Left lung (tissue), 10 donors: ENCODE data around the gene SLCO3A1. TPM values are rescaled to one million over a fixed set of nuclear protein-coding genes. Genes with fewer than 3 reads are reported as not detected.

Experiments
- ATAC-seq: fragments of 200-7000 bp; cut with Tn5 transposase; one replicate; pipeline ENCODE4 v1.9.1; 2020; ENCODE audit warnings: moderate library complexity
- DNase-seq, 4 donors: peaks; one replicate each; pipeline ENCODE4 v3.0.0-alpha.2; 2013 to 2020
- H3K27ac ChIP-seq, 2 donors: fragments of 200-600 bp; sonication (generic) in 1 of 2; one replicate each; pipeline versions ENCODE4 v1.5.0 to v1.8.0; 2020 to 2021
- H3K27me3 ChIP-seq, 2 donors: fragments of 200-600 bp; sonication (generic) in 1 of 2; one replicate each; pipeline versions ENCODE4 v1.5.0 to v1.8.0; 2020 to 2021
- H3K36me3 ChIP-seq, 2 donors: fragments of 200-600 bp; sonication (generic) in 1 of 2; one replicate each; pipeline versions ENCODE4 v1.5.0 to v1.8.0; 2020 to 2021
- H3K4me1 ChIP-seq, 2 donors: fragments of 200-600 bp; one replicate each; pipeline ENCODE4 v1.8.0; 2021
- H3K4me3 ChIP-seq, 2 donors: fragments of 200-600 bp; sonication (generic) in 1 of 2; one replicate each; pipeline versions ENCODE4 v1.5.0 to v1.8.0; 2020 to 2021; ENCODE audit warnings: mild to moderate bottlenecking in 1 of 2
- H3K9me3 ChIP-seq, 2 donors: fragments of 200-600 bp; sonication (generic) in 1 of 2; one replicate each; pipeline versions ENCODE4 v1.5.0 to v1.8.0; 2020 to 2021
- intact Hi-C, 2 donors: fragments of 100-400 bp; cut with DNase I; formaldehyde crosslinking; loops; one replicate each; pipeline versions ENCODE4 v1.11.2 to v1.14.2; 2022
- polyA plus RNA-seq, 6 donors: library from polyadenylated mRNA; unstranded; fragments of 120-200 nt; gene quantifications; one replicate each; pipeline ENCODE4 v1.2.1, GENCODE V29; 2013; ENCODE audit not compliant: insufficient read length in 6 of 6
- total RNA-seq, 2 donors: library from RNA; stranded (reverse); fragmentation: NEBNext Ultra II Directional; extraction: Animal tissue kit (Norgen Biotek cat#: 25700); gene quantifications; one replicate each; pipeline ENCODE4 v1.2.1, GENCODE V29; 2021
- TF ChIP-seq, protein P1 (sequence below), 2 donors: fragments of 200-600 bp; sonication (generic) in 1 of 2; IDR thresholded peaks; one replicate each; pipeline versions ENCODE4 v1.5.0 to v1.8.0; 2021; ENCODE audit warnings: antibody characterized with exemption in 2 of 2
- donor health status: DM: no; HTN: yes; CAD: no.
- donor health status: DM: no; HTN: no; CAD: no.

The SLCO3A1 gene
- total and polyA plus RNA-seq, 8 donors: 7.7 to 49.0 (median 11.9) TPM

- Histone ChIP-seq H3K27me3 (no peaks in the 10 kb centered on the region), H3K36me3 (no peaks in the 10 kb centered on the region), H3K4me1 (peaks cover 32 to 78% of the 10 kb centered on the region in 2 donors), H3K9me3 (no peaks in the 10 kb centered on the region), H3K27ac (peak overlapping the region; percentile 72 to 83), H3K4me3 (no peak overlapping the region)
- intact Hi-C loops: loop anchor here in 1 of 2 donors (10.0 kb wide), 1 partner anchor 77 kb away; no protein-coding TSS in a partner anchor
- ATAC-seq (peak; percentile 88), DNase-seq (peak in 2 of 4 donors; percentile 90 to 92)
- TF ChIP-seq, protein P1, sequence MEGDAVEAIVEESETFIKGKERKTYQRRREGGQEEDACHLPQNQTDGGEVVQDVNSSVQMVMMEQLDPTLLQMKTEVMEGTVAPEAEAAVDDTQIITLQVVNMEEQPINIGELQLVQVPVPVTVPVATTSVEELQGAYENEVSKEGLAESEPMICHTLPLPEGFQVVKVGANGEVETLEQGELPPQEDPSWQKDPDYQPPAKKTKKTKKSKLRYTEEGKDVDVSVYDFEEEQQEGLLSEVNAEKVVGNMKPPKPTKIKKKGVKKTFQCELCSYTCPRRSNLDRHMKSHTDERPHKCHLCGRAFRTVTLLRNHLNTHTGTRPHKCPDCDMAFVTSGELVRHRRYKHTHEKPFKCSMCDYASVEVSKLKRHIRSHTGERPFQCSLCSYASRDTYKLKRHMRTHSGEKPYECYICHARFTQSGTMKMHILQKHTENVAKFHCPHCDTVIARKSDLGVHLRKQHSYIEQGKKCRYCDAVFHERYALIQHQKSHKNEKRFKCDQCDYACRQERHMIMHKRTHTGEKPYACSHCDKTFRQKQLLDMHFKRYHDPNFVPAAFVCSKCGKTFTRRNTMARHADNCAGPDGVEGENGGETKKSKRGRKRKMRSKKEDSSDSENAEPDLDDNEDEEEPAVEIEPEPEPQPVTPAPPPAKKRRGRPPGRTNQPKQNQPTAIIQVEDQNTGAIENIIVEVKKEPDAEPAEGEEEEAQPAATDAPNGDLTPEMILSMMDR (IDR thresholded peaks at IDR 0.05): no peak
Measured at GRCh38 chr15:91867581-91868026, 14.1 kb downstream of the SLCO3A1 start.

DNA sequence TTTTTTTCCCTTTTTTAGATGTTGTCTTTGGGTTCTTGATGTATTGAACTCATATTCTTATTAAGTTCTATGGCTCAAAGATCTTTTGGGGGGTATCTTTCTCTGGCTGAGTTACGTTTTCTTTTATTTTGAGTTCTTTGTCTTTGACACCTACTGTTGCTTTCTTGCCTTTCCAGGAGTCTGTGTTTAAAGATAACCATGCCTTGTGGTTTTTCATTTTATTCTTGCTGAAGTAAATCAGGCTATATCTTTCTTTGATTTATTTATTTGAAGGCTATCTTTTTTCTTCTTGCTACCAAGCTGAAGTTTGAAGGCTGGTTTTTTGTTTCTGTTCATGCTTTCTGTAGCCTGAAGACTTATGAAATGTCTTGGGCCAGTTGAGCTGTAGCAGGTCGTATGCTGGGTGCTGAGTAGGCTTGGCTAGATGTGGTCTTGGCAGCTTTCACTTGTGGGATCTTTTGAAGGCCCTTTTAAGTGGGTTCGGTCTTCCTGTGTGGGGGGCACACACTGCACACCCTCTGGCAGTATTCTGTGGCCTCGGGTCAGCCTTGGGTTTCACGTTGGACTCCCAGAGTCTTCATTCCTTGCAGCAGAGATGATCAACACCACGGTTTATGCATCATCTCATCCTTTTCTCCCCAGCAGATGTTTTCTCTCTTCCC, 17.5 kb downstream of the SLCO3A1 start:
- TF ChIP-seq, protein P1 (IDR thresholded peaks at IDR 0.05): no peak
- Histone ChIP-seq H3K36me3 (no peaks in the 10 kb centered on the region), H3K27me3 (no peaks in the 10 kb centered on the region), H3K4me1 (peaks cover 20 to 59% of the 10 kb centered on the region in 2 donors), H3K9me3 (no peaks in the 10 kb centered on the region), H3K4me3 (no peak overlapping the region), H3K27ac (peak overlapping the region in 1 of 2 donors; percentile 74)
- ATAC-seq (no peak), DNase-seq (no peak)
- intact Hi-C loops: no loop called here

GRCh38 chr15:91871837-91872236, 18.3 kb downstream of the SLCO3A1 start:
- Histone ChIP-seq H3K9me3 (no peaks in the 10 kb centered on the region), H3K27ac (peak overlapping the region; percentile 74), H3K27me3 (no peaks in the 10 kb centered on the region), H3K4me3 (no peak overlapping the region), H3K36me3 (no peaks in the 10 kb centered on the region), H3K4me1 (peaks cover 13 to 50% of the 10 kb centered on the region in 2 donors)
- DNase-seq (no peak), ATAC-seq (no peak)
- TF ChIP-seq, protein P1 (IDR thresholded peaks at IDR 0.05): no peak
- intact Hi-C loops: no loop called here

DNA sequence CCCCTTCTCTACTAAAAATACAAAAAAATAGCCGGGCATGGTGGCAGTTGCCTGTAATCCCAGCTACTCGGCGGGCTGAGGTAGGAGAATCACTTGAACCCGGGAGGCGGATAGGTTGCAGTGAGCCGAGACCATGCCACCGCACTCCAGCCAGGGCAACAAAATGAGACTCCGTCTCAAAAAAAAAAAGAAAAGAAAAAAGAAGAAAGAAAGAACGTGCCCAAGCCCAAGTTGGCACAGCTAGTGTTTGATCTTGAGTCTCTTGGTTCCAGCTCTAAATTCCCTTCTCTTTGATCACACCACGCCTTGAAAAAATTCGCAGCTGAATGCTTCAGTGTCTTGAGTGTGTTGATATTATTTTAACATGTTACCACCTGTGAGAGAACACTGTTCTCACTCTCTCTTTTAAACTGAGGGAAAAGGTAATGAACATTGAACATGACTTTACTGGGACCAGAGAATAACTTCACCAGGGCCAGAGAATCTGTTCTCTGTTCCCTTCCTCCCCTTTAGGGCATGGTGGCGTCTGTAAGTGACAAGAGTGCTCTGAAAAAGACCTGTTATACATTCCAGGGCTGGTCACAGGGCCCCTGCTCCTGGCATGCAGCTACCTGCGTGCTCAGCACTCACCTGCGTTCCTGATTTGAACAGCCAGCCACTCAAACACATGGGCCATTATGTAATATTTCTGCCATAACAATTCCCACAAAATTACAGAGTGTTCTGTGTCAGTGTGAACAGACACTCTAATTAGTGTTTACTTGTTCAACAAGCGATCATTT, 19.0 kb downstream of the SLCO3A1 start:
- DNase-seq: peak in 3 of 4 donors; percentile 73 to 79 (median 77)
- peak; percentile 85 for ATAC-seq
- TF ChIP-seq, protein P1 (IDR thresholded peaks at IDR 0.05): no peak
- H3K4me3 ChIP-seq: no peak overlapping the region
- H3K9me3 ChIP-seq: no peaks in the 10 kb centered on the region
- H3K4me1 ChIP-seq: peaks cover 6 to 43% of the 10 kb centered on the region in 2 donors
- H3K27me3 ChIP-seq: no peaks in the 10 kb centered on the region
- intact Hi-C loops: no loop called here
- H3K27ac ChIP-seq: peak overlapping the region; percentile 74
- no peaks in the 10 kb centered on the region for H3K36me3 ChIP-seq

- peak overlapping the region in 1 of 2 donors; percentile 74 for H3K27ac ChIP-seq
- peaks cover 0 to 37% of the 10 kb centered on the region in 2 donors for H3K4me1 ChIP-seq
- H3K9me3 ChIP-seq: no peaks in the 10 kb centered on the region
- ATAC-seq (no peak), DNase-seq (no peak)
- no peaks in the 10 kb centered on the region for H3K27me3 ChIP-seq
- TF ChIP-seq, protein P1 (IDR thresholded peaks at IDR 0.05): no peak
- H3K36me3 ChIP-seq: no peaks in the 10 kb centered on the region
- intact Hi-C loops: no loop called here
- H3K4me3 ChIP-seq: no peak overlapping the region
Measured at GRCh38 chr15:91873138-91873536, 19.6 kb downstream of the SLCO3A1 start.
